Measurements from ENCODE around the gene HCAR2.
"Not testable (repeated sequence)": the region's sequence is repeated elsewhere in the genome, so short reads cannot be mapped to it uniquely, and the experiment has no call there.

HCAR2 gene

GRCh38 chr12:122715211-122715610 lies 12.1 kb upstream of the HCAR2 start:
- not testable (repeated sequence) for DNase-seq

DNA sequence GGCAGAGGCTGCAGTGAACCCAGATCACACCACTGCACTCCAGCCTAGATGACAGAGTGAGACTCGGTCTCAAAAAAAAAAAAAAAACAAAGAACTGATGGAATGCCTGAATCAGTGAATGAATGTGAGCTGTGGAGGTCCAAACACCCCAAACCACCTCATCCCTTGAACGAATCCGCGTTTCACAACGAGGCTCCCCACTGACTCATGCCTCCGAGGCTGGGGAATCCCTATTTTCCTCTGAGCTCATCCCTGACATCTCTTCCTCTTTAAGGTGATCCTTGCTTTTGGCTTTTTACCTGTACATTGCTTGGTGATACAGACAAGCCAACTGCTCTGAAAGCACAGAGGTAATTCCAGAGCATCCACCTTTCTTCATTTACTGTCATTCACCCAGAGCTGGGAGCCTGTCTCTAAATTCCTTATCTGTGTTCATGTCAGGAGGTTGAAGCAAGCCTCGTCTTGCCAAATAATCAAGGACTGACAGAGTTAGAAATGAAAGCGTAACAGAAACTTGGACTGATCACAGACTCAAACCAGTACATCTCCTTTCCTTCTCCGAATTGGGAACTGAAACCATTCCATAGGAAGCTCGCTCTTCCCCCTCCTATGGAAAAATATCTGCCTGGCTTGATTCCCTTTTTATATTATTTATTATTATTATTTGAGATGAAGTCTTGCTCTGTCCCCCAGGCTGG lies 10.5 kb upstream of the HCAR2 start:
- DNase-seq: not testable (repeated sequence)

- DNase-seq: not testable (repeated sequence)
Measured at GRCh38 chr12:122711266-122711665, 8.1 kb upstream of the HCAR2 start.

GRCh38 chr12:122710341-122710740 lies 7.2 kb upstream of the HCAR2 start:
- not testable (repeated sequence) for DNase-seq

- not testable (repeated sequence) for DNase-seq
Measured at GRCh38 chr12:122709287-122709686, 6.1 kb upstream of the HCAR2 start.

GRCh38 chr12:122703841-122704240 lies 684 bp upstream of the HCAR2 start:
- DNase-seq: not testable (repeated sequence)

DNA sequence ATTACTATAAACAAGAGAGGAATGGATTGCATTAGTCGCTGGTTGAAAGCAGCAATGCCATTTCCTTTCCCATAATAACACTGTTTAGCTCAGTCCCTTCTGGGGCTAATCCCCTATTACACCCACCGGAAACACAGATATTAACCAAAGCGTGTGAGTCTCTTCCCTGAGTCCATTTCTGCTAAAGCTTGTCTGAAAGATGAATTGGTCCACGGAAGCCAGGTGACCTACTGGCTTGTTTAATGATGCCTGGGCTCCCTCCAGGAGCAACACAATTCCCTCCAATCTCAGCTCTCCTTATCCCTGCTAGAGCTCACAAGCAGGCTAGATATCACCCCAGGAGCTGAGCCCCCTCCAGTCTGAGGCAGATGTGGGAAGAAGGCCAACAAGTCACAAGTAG lies 1.7 kb downstream of the HCAR2 start:
- DNase-seq: not testable (repeated sequence)

GRCh38 chr12:122700038-122700710 lies 3.0 kb downstream of the HCAR2 start:
- DNase-seq: not testable (repeated sequence)

GRCh38 chr12:122696922-122697321 lies 6.2 kb downstream of the HCAR2 start:
- DNase-seq: not testable (repeated sequence)

DNA sequence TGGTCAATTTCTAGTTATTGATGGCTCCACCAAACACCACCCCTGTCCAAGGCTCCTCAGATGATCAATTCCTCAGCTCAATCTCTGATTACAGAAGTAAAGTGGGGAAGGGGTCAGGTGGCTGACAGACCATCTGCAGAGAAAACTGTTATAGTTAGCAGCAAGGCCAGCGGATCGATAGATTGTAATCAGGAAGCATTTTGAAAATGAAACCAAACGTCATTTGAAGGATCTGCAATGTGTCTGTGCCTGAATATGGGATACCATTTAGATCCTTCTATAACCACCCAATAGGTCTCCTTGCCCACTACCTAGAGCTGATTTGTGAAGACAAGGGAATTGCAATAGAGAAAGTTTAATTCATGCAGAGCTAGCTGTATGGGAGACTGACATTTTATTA lies 11.6 kb downstream of the HCAR2 start:
- no peak for DNase-seq

GRCh38 chr12:122688291-122688690 lies 14.9 kb downstream of the HCAR2 start:
- DNase-seq: no peak

DNA sequence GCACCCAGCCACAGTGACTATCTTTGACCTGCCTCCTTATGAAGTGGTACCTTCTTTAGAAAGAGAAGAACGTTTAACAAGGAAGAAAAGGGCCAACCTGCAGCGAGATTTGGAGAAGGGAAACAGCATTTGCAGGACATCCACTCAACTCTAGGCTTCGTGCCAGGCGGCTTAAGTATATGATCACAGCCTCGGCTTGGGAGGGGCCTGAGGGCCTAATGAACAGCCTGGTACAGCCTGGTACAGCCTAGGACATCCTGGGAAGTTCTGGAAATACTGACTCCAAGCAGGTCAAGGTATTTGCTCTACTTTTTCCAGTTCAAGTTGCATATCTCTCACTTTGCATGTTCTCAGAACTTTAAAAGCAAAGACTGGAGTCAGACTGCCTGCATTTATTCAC lies 16.1 kb downstream of the HCAR2 start:
- no peak for DNase-seq

- DNase-seq: no peak
Measured at GRCh38 chr12:122686538-122686937, 16.6 kb downstream of the HCAR2 start.

DNA sequence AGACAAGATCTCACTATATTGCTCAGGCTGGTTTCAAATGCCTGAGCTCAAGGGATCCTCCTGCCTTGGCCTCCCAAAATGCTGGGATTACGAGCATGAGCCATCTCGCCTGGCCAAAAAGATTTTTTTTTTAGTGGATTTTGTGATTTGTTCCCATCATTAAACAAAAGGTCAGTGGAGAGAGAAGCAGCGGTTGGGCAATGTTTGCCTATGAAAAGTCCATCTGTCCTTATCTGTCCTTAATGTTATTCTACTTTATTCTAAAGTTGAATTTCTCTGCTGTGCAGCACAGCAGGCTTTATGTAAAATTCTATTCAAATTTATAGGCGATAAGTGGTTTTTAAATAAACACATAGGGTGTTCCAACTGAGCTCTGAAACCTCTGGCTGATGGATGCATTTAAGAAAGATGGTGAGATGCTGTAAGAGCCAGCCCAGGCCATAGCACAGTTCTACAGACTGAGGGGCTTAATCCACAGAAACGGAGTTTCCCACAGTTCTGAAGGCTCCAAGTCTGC lies 18.8 kb downstream of the HCAR2 start:
- DNase-seq: no peak

DNA sequence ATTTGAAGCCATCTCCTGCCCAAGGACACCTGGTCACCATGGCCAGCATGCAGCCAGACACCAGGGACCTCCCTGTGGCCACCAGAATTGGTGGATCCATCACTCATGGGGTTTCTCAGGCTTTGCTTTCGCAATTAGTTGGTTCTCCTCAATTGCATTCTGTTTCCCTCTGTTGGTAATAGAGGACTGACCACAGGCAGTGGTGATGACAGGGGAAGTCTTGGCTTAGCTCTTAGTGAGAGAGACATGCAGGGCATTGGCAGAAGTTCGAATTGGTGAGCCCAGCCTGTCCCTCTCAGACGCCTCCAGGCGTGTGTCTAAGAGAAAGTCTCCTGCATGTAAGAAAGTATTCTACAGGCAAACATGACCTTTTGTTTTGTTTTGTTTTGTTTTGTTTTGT lies 21.3 kb downstream of the HCAR2 start:
- DNase-seq: no peak

DNA sequence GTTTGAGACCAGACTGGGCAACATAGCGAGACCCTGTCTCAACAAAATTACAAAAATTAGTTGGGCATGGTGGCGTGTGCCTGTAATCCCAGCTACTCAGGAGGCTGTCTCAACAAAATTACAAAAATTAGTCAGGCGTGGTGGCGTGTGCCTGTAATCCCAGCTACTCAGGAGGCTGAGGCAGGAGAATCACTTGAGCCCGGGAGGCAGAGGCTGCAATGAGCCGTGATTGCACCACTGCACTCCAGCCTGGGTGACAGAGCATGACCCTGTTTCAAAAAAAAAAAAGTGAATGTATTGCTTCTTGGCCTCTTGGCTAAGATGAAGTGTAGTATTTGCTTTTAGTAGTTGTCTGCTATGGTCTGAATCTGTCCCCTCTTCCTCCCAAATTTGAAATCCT lies 22.2 kb downstream of the HCAR2 start:
- not testable (repeated sequence) for DNase-seq

GRCh38 chr12:122676781-122677180 lies 26.4 kb downstream of the HCAR2 start:
- not testable (repeated sequence) for DNase-seq

DNA sequence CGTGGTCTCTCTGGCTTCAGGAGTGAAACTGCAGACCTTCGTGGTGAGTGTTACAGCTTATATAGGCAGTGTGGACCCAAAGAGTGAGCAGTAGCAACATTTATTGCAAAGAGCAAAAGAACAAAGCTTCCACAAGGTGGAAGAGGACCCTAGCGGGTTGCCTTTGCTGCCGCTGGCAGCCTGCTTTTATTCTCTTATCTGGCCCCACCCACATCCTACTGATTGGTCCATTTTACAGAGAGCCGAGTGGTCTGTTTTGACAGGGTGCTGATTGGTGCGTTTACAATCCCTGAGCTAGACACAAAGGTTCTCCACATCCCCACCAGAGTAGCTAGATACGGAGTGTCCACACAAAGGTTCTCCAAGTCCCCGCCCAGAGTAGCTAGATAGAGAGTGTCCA lies 27.1 kb downstream of the HCAR2 start:
- not testable (repeated sequence) for DNase-seq

- DNase-seq: no peak
Measured at GRCh38 chr12:122672515-122672914, 30.6 kb downstream of the HCAR2 start.

DNA sequence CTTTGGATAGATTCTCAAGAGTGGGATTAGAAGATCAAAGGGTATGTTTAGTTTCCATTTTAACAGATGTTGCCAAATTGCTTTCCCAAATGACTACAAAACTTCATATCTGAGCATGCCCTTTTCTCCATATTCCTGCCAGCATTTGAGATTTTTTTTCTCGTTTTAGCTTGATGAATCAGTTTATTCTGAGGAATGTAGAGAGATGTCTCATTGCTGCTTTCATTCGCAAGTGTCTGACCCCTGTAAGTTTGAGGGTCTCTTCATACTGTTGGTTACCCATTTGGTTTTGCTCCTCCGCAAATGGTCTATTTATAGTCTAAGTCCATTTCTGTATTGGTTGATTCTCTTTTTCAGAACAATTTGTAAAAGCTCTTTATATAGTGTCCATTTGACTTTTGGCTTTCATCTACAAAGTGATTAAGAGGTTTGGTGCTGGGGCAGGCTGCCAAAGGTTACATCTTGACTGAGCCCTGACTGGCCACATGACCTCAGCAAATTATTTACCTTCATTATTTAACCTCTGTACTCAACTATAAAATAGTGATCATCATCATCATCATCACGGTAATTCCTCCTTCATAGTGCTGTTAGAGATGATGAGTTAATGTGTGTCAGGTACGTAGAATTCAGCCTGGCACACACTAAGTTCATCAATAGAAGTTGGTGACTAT lies 33.6 kb downstream of the HCAR2 start:
- DNase-seq: no peak

- no peak for DNase-seq
Measured at GRCh38 chr12:122668268-122668667, 34.9 kb downstream of the HCAR2 start.

- no peak for DNase-seq
Measured at GRCh38 chr12:122665759-122666158, 37.4 kb downstream of the HCAR2 start.

- DNase-seq: no peak
Measured at GRCh38 chr12:122665349-122665748, 37.8 kb downstream of the HCAR2 start.

DNA sequence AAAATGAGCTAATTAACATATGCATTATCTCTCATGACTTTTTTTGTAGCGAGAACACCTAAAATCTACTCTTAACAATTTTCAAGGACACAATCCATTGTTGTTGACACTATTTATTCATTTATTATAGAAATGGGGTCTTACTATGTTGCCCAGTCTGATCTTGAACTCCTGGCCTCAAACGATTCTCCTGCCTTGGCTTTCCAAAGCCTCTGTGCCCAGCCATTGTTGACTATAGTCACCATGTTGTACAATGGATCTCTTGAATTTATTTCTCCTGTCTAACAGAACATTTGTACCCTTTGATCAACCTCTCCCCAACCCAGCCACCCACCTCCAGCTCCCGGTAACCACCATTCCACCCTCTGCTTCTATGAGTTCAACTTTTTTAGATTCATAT lies 41.2 kb downstream of the HCAR2 start:
- no peak for DNase-seq
